Fibroblast of skin of right quadriceps (primary cell): Measurements from ENCODE around the gene MBD5.
"Not testable (repeated sequence)": the region's sequence is repeated elsewhere in the genome, so short reads cannot be mapped to it uniquely, and the experiment has no call there.

Experiments used
- DNase-seq: peaks from one replicate; pipeline ENCODE4 v3.0.0-alpha.2; 2013

The MBD5 gene

DNA sequence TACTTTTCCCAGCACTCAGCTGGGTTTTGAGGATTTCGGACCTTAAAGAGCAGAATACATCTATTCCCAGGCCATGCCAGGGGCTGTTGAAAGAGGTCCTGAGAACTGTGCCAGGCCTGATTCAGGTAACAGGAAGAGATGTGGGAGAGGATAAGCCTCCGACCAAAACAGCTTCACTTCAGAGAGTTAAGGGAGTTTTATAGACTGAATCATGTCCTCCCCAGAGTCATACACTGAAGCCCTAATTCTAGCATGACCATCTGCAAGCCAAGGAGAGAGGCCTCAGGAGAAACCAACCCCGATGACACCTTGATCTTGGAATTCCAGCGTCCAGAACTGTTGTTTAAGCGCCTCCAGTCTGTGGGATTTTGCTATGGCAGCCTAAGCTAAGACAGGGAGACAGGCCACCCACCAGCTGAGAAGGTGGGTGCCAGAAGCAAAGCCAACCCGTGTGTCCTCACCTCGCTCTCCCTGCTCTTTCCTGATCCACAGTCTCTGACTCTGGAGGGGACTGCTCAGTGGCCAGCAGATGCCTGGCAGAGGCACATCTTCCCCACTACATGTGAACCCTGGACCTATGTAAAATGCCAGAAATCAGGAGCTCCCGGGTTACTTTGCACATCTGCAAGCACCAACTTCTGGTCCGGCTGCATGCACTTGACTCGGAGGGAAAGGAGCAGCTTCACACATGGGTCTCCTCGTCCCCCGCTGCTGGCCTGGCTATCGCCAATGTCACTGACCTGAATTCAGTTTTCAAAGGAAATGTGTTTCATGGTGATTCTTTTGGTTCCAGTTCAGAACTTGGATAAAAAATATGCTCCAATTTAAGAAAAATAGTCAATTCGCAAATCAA, 506.8 kb downstream of the MBD5 start:
- DNase-seq: peak; percentile 4

DNA sequence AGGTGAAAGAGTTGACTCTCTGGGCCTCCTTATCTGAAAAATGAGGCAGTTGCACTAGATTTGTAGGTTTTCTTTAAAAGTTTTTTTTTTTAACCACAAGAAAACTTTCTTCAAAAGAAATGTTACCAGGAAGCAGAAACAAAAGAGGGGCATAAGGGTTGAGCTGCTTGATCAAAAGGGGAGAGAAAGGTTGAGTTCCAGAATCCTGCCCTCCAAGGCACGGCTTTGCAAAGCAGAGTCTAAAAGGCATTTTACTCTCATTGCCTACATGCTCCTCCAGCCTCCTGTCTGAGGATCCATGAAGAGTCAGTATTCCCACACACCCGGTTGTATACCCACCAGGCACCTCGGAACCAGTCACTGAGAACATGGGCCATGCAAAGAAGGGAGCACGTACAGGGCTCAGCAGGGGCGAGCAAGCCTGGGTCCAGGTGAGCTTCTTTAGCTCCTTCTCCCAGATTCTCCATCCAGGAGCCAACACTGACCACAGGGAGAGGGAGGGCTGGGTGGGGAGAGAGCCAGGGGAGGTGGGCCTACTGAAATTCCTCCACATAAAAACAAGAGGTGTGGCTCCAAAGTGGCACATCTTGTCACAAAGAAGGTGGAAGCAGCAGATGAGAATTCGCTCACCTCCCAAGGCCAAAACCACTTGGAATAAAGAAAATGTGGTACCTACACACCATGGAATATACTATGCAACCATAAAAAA, 507.6 kb downstream of the MBD5 start:
- DNase-seq: no peak

DNA sequence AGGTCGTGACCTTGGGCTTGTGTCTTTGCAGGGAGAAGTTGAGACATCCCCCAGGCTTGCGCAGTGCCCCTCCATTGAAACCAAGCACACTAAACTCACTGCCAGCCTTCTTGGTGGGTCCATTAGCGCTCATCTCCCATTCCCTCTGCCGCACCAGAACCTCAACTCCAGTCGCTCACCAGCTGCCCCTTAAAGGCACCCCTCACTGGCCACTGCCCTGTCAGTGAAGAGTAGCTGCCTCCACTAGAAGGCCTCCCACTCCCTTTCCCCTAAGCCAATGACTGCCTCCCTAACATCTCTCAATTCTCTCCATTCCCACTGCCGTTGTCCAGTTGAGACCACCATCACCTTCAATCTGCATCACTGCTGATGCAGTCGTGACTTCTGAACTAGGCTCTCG, 508.9 kb downstream of the MBD5 start:
- DNase-seq: no peak

DNA sequence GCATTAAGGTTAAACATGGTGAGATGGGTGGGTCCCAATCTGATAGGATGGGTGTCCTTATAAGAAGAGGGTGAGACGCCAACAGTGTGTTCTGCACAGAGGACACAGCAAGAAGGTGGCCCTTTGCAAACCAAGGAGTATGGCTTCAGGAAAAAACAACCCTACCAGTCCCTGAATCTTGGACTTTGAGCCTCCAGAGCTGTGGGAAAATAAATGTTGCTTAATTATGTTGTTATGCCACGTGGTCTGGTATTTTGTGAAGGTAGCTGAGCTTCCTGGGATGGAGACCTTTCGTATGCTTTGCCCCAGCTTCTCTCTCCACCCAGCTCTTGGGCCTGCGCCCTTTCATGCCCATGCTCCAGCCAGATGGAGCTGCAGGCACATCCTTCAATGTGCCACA, 509.5 kb downstream of the MBD5 start:
- no peak for DNase-seq

DNA sequence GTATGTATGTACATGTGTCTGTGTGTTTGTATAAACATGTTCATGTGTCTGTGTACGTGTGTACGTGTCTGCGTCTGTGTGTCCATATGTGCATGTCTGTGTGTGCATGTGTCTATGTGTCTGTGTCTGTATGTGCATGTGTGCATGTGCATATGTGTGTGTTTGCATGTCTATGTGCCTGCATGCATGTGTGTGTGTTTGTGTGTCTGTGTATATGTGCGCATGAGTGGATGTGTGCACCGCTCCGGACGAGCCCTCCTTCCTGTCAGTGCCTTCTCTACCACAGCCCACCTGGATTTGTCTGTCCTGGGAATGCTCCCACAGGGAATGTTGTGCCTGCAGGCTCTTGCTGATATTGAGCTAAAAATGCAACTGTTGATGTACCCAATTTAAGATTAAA, 510.3 kb downstream of the MBD5 start:
- DNase-seq: no peak

DNA sequence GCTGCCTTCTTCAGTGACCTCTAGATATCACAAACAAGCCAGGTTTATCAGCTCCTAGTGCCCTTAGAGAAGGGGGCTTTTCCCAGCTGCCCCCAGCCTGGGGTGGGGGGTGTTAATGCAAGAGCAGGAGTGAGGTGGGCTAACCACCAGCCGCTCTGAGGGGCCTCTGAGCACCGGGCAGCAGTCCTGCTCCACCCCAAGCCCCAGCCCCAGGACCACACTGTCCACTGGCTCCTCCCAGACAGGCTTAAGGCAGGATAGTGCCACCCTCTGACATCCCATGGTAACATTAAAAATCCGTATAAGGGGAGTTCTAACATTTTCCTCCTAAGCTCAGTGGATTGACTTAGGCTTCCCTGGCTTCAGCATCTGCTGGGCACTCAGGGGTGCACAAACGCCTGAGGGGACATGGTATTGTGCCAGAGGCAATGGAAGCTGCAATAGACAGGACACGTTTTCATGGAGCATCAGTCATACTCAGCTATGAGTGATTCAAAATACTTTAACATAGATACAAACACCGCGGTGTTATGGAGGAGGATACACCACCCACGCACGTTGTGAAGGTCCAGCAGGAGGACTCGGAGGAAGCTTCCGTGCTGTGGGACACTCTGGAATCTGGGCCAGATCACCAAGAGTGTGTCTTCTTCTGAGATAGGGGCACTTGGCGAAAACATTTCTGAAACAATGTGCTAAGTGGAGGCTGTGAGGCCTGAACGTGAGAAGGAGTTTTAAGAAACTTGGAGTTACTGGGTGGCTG, 511.0 kb downstream of the MBD5 start:
- no peak for DNase-seq

DNA sequence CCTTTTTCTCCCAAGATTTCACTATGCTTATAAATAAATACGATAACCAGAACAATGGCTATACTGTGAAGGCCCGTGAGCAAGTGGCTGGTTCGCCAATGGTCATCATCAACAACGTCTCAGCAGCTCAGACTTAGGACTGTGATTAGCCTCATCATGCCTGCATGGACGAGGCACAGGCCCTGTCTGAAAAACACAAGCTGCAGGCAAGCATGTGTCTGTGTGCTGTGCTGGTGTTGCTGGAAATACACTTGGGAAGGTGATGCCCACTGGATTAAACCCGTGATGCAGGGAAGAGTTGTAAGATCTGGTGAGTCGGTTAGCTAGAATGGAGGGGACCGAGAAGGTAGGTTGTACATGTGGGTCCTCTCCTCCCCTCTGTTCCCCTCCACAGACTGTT, 512.1 kb downstream of the MBD5 start:
- no peak for DNase-seq

DNA sequence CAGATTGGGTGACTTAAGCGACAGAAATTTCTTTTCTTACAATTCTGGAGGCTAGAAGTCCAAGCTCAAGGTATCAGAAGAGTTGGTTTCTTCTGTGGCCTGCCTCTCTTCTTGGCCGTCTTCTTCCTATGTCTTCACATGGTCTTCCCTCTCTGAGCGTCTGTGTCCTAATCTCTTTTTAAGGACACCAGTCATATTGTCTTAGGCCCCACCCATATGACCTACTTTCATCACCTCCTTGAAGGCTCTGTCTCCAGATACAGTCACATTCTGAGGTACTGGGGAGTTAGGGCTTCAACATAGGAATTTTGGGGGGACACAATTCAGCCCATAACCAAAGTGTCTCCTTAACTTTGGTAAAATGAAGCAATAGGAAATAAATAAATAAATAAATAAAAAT, 512.8 kb downstream of the MBD5 start:
- no peak for DNase-seq

DNA sequence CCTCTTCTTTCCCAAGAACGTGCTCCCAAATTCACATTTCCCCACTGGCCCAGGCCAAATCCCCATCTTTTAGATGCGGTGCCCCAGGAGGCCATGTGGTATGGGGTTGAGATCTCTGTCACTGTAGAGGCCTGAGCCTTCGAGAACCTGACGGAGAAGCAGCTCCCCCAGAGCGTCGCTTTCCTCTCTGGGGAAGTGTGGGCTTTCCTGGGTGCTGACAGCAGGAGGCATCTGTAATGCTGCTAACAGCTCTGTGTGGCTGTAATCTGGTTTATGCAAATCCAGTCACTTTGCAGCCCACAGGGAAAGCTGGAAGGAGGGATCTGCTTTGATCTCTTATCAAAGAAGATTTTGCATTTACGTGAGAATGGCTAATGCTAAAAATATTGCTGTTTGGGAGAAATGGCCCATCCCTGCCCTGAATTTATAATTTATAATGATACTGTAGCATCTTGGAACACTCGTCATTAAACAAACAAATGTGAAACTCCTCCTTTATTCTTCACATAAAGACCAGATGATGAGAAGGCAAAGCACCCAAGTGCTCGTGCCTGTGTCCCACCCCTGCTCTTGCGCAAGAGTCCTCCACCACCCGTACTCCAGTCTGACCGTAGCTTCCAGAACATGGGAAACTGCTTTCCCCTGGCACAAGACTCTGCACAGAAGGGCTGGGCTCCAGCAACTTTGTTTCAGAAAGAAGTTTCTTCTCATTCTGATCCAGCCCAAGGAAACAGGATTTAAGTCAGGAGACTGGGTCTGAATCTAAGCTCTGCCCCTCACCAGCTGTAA, 513.7 kb downstream of the MBD5 start:
- no peak for DNase-seq

DNA sequence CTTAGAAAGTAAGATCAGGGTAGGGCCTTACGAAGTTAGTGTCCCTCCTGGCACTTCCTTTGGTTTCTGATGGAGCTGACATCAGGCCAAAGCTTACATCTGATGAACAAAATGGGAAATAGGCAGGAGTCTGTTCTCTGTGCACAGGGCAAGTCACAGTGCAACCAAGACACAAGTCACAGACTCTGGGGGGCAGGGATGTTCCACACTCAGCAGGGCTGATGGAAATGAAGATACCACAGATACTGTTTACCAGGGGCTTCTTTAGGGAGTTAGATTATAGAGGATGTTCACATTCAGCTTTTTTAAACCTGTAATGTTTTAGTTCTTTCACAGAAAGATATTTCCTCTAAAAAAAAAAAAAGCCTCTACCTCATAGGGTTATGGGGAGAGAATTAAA, 517.5 kb downstream of the MBD5 start:
- DNase-seq: no peak

DNA sequence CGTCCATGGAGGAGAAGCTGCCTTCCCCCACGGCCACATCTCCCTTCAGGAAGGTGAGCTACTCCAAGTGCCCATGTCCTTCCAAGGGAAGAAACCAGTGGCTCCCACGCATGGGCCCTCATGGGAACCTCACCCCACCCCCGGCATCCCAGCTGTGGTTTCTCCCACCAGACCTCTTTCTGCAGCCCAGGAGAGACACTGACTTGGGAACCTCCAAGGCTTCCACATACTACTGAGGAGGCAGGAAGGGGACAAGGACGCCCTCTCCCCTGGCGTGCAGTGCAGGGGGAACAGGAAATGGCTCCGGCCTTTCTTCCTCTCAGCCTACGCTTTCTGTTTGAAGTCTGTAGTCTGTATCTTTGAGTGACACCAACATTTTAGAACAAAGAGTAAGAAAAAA, 519.1 kb downstream of the MBD5 start:
- DNase-seq: no peak

DNA sequence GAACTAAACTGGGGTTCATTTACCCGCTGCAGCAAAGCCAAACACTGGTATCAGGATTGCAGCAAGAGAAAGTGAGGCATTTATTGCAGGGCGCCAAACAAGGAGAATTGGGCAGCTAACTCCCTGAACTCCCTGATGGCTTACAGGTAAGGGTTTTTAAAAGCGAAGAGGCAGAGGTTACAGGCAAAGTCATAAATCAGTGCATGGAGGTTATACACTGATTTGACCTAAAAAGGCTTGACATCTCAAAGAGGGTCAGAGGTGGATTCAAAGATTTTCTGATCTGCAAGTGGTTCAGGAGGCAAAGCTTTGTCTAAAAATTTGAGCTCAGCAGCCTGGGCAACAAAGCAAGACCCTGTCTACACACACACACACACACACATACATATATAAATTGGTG, 520.9 kb downstream of the MBD5 start:
- DNase-seq: no peak

DNA sequence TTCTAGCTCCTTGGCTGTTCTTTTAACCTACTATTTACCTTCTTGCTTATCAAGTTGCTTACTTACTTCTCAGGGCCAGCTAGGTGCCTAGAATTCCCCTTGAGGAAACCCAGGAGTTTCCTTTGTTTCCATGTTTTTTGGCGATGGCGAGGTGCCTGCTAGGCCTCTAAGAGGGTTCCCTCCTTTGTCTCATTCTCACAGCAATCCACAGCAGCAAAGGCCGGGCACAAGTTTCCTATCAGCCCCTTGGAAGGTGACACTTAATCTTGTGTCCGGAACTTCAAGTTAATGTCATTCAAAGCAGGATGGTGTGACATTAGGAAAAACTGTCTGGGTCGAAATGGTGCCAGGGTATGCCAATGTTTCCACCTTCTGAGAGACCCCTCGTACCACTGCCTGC, 521.7 kb downstream of the MBD5 start:
- DNase-seq: no peak

DNA sequence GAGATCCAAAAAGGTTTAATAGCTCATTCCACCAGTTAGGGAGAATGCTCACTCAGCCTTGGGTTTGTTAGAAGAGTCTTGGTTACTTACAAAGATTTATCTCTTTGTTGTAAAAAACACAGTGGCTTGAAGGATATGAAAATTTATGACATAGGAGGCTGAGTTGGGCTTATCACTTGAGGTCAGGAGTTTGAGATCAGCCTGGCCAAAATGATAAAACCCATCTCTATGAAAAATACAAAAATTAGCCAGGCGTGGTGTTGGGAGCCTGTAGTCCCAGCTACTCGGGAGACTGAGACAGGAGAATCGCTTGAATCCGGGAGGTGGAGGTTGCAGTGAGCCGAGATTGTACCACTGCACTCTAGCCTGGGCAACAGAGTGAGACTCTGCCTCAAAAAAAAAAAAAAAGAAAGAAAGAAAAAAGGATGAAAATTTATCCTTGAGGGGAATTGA, 522.2 kb downstream of the MBD5 start:
- DNase-seq: not testable (repeated sequence)

DNA sequence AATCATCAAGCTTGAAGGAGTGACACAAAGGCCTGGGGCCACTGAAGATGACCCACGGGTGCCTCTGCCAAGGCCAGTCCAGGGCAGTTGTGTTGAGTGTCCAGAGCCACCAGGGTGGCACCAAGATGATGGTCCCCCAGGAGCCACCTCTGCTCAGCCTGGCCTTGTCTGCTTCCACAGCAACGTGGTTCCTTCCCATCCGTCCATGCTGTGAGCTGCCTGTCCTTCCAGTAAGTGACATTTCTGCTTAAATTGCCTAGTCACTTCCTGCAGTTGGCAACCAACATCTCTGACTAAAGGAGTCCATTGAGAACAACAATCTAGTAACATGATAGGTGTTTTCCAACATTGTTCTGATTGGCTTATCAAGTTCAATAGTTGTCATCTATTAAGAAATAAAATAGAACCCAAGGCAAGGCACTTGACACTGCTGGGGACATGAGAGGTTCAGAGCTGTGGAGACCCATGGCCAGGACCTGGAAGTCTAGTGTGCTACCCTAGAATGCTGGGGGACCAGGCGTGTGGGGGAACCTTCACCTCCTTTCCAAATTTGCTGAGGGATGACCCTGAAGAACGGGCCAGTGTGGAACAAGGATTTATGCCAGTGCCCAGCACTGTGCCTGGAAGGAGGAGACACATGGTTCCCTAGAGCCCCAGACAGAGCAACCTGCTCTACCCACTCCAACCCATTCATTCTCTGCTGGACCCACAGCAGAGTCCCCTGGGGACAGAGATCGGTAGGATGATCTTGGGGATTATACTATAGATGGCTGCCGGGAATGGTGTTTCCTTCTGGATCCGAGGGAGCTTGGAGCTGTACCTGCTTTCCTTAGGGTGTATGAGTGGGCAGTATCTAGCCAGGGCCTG, 524.7 kb downstream of the MBD5 start:
- DNase-seq: no peak

DNA sequence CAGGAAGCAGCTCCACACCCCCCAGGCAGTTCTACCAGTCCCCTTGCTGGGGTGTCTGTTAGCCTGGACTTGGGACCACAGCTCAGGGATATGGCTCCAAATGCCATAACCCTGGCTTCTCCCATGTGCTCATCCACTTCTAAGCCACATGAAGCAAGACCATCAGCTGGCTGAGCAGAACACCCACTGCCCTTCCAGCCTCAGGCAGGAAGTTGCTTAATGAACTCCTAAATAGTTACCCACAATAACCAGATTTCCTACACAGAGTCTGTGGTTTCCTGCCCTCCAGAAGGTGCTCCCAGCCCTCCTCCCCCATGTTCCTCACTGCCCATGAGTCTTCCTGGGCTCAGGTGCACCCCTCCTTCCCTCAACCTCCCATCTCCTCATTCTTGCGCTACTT, 525.4 kb downstream of the MBD5 start:
- DNase-seq: no peak

DNA sequence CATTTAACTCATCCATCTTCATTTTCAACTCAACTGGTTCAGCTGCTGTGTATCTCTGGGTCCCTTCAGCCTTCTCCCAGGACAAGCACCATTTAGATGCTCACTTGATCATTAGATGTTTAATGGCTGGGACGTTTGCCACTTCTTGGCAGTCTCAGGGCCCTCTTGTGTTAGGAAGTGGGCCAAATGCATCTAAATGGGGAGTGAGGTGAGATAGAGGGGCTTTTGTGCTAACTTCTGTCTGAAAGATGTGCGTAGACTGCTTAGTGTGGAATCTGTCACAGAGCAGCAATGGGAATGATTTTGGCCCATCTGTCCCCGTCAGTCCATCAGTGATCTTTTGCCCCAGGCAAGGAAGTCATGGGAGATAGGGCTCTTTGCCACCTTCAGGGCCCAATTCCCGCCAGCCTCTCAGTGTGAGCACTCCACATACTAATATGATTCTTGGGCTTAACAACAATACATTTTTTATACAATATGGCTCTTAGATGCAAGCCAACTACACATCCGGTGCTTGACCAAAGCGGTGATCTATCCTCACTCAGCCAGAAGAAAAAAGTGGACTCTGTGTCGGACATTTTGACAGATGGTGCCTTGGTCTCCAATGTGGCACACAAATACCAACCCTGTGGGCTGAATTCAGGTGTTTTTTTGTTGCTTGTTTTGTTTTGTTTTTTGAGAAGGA, 528.0 kb downstream of the MBD5 start:
- no peak for DNase-seq

DNA sequence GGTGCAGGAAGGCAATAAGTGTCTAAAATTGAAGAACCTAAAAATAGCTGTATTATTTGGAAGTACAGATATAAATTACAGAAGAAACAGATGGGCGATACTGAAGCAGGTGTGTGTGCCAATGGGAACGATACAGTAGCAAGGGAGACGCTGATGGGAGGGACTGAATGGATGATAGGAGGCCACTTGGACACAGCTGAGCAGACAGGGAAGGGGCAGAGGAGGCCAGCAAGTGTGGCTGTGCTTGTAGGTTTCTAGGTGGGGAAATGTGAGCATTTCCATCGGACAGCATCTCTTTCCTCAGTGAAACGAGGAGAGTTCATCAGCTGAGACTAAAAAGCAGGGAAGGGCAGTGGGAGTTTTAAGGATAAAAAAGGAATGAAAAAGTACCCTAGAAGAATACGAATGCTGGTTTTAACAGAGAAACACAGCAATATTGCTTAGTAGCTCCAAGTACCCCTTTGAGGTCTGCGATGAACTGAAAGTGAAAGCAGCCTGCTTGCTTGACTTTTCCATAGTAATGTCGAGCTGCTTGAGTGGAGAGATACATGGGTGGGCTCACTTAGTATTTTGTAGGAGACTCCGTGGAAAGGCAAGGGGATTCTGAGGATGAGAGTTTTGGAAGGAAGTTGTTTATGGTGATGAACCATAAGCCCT, 531.9 kb downstream of the MBD5 start:
- DNase-seq: no peak

DNA sequence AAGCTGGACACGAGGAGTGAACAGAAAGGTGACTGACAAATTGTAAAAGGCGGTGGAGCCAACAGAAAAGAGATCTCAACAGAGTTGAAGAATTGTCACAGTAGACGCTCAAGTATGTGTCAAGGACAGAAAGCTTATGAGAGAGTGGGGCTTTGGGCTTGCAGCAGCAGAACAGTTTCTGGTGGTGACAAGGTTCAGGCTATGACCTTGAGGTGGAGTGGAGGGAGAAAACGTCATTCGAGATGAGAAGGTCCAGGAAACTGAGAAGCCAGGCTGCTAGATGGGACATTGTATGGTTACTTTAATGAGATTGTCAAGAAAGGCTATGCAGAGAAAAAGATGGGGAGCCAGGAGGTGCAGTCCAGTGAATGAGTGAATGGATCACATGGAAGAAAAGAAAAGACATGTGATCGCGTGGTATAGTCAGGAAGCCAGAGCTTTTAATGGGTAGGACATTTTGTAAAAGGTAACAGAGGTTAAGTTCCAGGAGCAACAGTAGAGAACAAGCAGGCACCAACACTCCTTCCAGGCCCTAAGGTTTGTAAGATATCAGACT, 532.5 kb downstream of the MBD5 start:
- DNase-seq: no peak
